Measurements from ENCODE around the gene ATXN1.
A peak's percentile ranks its signal among the peaks of the same experiment; 100 is the strongest.

Gene ATXN1

DNA sequence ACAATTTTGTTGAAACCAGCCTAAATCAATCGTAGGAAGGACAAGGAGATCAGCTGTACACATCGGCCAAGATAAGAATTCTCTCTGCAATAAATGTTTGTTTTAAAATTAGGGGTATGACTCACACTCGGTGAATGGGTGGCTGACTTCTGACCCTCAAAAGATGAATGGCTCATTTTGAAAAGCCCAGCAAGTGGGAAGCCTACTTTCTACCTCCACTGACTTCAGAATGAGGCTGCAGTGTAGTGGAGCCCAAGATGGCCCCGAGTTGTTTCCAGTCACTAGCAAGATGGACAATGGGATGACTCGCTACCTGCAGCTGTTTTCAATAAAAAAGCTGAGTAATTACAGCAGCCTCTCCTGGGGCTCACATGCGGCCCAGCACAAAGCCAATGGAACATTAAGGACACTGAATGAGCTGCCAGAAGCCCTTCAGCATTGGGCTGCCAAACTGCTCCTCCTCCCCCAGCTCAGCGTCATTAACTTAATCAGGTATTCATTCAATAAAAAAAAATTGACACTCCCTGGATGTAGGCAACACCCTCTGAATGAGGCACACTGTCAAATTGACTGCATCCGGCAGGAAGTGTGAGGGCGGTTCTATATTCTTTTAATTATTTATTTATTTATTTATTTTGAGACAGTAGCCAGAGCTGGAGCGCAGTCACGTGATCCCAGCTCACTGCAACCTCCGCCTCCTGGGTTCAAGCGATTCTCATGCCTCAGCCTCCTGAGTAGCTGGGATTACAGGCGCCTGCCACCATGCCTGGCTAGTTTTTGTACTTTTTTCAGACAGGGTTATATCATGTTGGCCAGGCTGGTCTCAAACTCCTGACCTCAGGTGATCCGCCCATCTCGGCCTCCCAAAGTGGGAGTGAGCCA, 415.6 kb downstream of the ATXN1 start:
- DNase-seq: no peak

DNA sequence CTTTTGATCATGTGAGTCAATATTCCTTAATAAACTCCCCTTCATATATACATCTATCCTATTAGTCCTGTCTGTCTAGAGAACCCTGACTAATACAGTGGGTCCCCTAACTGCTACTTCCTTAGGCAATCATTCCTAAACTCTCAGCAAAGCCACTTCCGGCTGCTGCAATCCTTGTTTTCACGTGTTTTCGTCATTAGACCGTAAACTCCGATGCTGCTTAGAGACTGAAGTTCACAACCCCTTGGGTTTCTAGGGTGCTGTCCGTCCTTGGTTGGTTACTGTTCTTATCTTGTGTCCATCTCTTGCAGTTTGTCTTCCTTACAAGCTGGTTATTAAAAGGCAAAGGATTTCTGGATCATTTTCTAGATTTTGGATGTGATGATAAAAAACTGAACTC, 416.5 kb downstream of the ATXN1 start:
- DNase-seq: no peak

DNA sequence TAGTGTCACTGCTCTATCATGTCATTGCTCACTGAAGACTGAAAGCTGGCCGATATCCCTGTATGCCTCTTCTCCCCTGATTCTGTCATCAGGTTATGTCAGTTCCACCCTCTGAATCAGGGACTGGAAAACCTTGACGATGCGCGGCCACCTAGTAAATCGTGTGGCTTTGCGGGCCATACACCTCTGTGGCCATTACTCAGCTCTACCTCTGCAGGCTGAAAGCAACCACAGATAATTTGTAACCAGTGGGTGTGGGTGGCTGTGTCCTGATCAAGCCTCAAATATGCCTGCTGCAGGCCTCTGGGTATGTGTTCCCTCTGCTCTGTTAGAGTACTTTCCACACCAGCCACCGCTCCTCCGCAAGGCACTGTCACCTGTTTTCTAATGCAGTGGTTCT, 417.7 kb downstream of the ATXN1 start:
- no peak for DNase-seq

DNA sequence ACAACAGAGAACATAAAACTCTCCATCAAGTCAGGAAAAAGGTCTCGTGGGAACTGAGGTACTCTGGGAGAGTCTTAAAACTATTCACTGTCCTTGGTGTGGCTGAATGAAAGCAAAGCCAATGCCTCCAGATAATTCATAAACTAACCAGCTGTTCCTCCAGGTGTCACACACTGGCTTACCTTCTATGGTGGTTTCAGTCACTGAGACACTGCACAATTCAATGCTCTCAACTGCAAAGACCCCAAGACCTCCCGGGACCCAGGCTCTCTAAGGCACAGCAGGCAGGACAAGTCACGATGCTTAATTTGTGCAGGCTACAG, 422.0 kb downstream of the ATXN1 start:
- DNase-seq: no peak

DNA sequence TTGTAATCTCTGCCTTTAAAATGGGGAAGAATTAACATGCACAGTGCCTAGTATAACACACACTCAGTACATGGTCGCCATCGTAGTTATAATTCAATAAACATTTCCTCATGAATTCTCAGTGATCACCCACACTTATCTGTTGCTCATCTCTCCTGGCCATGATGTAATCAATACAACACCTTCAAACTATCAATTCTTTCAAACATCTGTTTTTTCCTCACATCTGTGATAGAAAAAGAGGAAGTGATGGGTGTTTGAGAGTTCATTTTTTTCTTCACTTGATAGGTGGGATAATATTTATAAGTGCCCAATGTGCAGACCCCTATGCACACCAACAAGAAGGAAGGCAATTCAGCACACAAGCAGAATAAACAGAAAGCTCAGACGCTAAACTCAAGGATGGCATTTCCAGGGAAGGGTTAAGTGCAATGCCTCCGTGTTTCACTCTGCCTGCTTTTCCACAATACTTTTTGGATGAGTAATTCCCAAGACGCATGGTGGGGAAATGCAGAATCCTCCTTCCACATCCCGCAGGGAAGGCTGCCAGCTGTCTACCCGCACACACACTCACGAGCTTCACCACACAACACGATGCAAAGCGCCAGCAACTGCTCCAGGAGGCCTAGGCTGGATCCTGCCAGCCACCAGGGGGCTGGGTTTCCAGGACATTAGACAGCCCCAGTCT, 422.5 kb downstream of the ATXN1 start:
- DNase-seq: no peak

DNA sequence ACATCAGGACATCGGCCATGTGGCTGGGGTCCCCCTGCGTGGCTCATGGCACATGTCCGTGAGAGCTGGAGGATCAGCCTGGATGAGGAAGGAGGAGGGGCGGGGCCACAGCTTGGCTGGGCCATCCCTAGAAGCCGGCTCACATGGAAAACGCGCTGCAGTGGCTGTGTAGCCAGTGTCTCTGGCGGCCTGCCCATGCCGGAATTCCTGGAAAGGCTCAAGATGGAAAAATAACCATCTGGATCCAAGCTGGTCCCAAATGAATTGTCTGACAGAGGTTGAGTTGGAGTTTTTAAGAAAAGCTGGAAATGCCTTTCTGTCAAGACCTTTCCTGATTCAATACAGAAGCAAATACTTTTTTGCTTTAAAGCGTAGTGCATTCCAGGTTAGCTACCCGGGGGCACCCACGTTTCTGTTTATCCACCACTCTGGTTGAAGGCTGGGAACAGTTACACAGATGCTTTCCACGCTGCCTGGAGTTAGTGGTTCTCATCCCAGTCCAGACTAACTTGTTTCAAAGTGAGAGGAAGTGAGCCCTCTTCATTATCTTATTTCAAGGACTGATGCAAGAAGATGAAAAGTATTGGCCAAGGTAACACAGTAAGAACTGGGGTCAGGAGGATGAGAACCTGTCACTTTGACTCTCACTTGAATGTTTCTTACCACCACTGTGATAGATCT, 423.8 kb downstream of the ATXN1 start:
- DNase-seq: no peak

DNA sequence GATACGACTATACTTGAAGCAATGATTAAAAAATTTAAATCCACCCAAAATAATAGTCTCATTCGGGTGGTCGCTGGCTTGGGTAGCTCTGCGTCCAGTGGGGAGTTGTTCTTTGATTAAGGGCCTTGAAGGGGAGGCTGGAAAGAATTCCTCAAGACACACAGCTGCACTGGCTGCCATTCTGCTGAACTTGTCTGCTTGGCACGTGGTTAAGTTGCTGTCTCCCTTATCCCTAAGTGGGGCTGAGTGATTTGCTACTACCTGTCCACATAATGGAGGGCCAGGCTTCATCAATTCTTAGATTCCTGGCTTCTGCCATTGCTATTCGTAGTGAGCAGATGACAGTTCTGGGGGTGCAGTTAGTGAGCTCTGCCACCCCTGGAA, 424.4 kb downstream of the ATXN1 start:
- DNase-seq: no peak

DNA sequence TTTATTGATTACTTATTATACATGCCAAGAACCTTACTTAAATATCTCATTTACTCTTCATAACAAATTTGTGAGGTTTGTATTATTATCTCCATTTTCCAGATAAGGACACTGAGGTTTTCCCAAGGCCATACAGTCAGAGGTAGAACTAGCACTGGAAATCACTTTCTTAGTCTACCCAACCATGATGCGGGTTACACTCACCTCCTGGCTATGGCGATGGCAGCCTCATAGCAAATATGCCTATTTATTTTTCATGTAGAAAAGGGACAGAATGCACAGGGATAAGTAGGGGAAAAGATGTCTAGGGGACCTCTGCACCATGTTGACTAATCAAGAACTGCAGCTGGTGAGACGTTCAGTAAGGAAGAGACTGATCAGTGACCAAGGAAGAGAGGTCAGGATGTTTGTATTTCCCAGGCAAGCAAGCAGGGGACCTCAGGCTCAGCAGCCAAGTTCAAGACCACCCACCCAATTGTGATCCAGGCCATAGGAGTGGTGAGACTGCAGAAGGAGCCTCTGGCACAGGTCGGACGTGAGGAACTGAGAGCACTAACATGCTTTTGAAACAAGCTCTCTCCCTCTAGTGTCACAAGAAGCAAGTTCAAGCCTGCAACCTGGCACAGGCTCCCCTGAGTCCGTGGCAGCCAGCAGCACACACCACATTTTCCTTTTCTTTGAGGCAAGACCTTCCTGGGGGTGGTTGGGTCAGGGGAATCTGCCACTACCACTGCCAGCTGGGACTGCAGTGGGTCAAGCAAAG, 425.0 kb downstream of the ATXN1 start:
- no peak for DNase-seq

DNA sequence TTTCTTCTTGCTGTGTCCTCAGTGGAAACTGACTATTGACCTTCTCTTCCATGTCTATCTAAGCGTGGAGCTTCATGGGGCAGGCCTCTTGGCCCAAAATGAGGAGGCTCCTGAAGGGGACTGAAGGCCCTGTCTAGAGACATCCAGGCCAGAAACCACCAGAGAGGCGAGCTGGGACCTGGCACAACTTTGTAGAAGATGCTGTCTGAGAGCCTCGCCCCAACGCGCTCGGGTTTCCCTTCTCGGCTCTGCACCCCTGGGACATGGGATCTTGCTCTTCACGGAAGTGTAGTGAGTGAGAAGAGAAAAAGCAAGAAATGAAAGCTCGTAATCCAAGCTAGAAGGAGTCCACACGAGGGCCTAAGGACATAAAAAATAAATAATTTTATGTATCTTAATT, 426.1 kb downstream of the ATXN1 start:
- DNase-seq: no peak

DNA sequence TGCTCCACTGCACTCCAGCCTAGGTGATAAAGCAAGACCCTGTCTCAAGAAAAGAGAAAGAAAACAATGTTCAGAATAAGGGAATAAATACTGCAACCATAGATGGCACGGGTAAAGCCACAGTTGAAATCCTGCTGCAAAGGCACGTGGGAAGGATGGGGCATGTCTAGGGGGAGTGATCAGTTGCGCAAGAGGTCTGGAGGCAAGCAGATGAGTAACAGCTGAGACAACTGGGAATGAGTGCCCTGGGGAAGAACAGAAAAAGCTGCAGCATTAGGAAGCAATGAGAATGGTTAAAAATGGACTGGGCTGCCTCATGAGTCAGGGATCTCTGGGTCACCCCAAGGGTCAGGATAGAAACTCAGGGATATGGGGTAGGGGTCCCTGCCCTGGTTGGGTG, 426.6 kb downstream of the ATXN1 start:
- DNase-seq: no peak

DNA sequence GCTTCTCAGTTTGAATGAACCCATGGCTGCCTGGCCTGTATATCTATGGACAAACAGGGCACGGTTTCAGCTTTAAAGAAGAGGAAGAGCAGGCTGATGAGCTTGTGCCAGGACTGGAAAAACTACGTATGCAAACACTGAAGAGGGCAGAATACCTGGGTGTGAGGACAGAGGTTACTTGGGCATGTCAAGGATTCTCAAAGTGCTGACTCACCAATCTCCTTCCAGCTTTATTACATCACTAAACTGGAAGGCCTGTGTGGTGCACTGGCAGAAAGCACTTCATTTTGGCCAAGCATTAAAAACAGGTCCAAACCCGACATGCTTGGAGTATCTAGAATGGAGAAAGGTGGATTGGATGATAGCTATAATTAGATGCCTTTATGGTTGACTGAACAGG, 427.7 kb downstream of the ATXN1 start:
- DNase-seq: no peak

DNA sequence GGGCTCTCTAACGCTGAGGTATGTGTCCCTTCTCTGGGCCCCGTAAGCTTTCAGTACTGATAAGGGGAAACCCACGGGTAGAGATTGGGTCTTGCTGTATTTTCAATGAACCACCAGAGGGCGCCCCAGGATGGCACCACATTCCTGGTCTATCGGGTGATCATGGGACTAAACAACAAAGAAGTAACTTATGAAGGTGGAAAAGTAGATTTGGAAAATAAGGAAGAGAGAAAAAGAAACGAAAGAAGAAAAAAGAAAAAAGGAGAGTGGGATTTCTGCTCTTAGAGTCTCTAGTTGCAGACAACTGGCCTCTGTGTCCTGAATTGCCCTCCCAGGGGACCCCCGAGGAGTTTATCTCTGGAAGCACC, 429.1 kb downstream of the ATXN1 start:
- DNase-seq: peak; percentile 67

DNA sequence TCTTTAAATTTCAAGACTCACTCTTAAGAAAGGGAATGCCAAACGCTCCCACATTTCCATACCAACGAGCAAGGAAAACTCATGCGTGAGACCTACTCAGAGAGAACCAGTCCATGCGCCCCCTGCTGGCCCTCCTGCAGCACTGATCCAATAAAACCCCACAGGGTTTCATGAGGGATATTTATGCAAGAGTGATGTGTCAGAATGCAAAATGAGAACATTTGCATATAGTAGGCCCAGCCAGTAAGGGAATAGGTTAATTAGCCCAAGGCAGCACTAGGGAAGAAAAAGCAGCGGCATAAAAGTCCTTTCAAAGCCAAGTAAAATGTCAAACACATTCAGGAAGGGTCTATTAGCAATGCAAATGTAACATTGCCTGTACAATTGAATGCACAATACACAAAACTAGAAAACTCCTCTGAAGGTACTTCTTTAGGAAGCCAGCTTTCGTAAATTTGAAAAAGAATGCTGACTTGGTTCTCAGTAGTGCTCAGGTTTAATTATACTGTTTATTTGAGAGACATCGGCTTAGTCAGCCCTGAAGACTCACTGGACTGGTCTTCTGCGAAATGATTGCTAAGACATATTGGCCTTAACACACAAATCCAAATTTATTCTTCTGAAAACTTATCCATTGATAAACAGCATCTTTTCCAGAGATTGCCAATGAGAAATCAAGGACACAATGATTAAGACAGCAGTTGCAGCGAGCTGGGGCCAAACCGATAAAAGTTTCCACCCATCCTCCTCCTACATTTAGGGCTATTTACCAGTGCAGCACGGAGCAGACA, 429.7 kb downstream of the ATXN1 start:
- DNase-seq: peak; percentile 47

DNA sequence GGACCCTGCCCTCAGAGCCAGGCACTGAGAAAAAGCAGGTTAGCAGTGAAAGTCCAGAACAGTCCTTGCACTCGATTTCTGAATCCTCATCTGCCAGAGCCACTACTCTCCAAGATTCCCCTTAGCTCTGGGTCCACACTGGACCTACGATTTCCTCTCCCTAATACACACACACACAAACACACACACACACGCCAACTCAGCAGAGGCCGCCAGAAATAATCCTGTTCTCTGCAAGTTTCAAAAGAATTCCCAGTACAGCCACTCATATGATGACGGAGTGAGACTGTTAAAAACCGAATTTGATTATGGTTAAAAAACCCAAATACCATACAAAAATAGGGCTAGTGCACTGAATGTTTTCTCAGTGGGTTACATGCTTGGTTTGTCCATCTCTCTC, 432.0 kb downstream of the ATXN1 start:
- DNase-seq: no peak

DNA sequence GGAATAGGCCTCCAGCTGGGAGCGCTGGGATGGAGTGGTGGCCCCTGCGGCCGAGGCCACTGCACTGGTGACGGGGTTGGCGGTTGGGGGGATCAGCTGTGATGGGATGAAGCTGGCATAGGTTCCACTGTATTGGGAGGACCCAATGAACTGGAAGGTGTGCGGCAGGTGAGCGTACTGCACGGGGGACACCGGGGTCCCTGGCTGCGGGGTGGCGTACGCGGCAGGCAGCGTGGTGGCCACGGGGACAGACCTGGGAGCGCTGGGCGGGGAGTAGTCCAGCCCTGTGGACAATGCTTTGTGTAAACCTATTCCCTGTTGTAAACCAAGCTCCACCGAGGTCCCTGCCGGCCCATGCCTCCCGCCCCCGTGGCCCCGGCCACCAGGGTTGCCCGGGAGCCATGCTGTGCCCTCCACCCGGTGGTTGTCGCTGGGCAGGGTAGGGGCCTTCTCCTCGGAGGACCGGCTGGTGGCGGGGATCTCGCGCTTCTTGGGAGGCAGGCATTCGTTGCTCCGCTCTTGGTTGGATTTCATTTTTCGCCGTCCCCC, 433.4 kb downstream of the ATXN1 start:
- no peak for DNase-seq

DNA sequence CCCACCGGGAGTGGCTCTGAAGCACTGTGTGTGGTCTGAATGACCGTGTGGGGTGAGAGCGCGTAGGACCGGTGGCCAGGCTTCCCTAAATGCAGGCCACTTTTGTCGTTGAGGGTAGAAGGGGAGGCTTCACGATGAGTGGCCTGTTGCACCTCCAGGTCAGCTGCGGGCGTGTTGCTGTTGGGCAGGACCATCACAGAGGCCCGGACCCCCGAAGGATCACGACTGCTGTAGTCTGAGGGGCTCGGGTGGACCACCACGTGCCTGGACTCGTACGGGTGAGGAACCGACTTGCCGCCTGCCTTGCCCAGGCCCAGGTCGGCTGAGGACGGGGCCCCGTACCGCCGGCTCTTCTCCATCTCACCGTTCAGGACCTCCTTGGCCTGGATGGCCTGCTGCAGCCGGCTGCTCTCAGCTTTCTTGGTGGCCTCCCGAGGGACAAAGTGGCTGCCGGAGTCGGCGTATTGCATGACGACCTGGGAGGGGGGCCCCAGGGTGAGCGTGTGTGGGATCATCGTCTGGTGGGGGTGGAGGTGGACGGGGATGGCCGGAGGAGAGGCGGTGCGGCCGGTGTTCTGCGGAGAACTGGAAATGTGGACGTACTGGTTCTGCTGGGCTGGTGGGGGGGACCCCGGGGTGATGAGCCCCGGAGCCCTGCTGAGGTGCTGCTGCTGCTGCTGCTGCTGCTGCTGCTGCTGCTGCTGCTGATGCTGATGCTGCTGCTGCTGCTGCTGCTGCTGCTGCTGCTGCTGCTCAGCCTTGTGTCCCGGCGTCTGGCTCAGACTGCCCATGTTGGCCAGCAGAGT, 434.1 kb downstream of the ATXN1 start:
- no peak for DNase-seq

DNA sequence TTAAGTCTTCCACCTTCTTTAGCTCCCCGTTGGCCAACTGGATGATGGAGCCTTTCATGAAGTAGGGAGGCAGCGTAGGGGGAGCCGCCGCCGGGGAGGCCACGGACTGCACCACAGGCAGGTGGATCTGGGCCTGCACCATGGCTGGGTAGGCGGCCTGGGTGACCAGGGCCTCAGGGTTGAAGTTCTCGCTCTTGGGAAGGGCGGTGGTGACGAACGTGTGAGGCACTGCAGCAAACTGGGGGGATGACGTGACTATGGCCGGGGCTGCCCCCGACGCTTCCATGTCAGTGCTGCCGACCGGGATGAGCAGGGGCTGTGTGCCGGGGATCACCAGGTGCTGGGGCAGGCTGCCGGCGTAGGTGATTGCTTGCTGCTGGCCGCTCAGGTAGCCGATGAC, 434.7 kb downstream of the ATXN1 start:
- no peak for DNase-seq

DNA sequence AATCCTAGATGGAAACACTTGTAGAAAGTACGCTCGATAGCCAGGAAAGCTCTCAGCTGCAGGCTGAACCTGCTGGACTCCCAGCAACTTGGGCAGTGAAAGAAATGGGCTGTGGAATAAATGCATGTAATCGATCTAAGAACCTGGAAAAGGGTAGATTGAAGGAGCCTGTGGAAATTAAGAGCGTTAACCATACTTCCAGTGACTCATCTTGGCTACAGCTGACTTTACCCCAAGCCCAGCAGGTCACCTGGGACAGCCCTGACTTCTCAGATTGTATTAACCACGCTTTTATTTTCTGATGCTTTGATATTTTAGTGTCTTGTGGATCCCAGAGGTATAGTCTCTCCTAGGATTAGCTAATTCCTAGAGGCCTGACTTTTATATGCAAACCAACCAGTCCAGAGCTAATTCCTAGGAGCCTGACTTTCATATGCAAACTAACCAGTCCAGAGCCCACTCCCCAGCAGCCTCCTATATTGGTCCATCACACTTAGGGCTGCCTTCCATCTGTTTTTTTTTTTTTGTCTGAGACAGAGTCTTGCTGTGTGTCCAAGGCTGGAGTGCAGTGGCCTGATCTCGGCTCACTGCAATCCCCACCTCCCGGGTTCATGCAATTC, 436.5 kb downstream of the ATXN1 start:
- DNase-seq: no peak

DNA sequence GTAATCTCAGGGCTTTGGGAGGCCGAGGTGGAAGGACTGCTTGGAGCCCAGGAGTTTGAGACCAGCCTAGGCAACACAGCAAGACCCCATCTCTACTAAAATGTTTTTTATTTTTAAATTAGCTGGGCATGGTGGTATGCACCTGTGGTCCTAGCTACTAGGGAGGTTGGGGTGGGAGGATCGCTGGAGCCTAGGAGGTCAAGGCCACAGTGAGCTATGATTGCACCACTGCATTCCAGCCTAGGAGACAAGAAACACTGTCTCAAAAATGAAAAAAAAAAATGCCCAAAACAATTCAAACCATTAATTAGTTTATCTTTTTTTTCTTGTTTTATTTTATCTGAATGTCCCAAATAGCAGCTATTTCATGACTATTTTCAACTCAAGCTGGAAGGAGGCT, 437.1 kb downstream of the ATXN1 start:
- no peak for DNase-seq

DNA sequence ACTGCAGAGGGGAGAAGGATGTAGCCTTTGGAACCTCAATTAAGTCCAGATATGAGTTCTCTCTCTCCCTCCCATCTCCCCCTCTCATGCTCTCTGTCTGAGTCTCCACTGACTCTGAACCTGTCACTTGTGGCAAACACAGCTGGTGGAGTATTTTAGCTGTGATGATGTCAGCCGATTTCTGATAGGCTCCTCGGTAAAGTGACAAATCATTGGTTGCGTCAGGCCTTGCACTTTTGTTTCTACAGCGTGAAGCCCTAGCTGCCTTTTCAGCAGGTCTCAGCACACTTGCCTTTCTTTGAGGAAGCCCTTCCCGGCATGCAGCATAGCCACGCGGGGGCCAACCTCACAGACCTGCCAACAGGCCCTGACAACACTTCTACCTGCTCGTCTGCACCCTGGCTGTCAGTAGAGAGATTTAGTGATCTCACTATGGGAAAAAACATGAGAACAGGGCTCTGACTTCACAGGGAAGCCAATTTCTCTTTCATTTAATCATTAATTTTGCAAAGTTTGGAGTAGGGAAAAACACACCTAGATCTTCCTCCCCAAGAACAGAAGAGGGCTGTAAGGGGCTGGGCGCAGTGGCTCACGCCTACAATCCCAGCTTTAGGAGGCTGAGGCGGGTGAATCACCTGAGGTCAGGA, 438.5 kb downstream of the ATXN1 start:
- DNase-seq: peak; percentile 44

All from effector CD8-positive, alpha-beta T cell (primary cell).